GM21367 (cell line): Measurements from ENCODE around the gene SOX18.

Experiments
- ATAC-seq: cut with Tn5 transposase; IDR thresholded peaks from one replicate; pipeline ENCODE4 v1.9.1; 2021; ENCODE audit not compliant: unreplicated experiment

SOX18 gene

DNA sequence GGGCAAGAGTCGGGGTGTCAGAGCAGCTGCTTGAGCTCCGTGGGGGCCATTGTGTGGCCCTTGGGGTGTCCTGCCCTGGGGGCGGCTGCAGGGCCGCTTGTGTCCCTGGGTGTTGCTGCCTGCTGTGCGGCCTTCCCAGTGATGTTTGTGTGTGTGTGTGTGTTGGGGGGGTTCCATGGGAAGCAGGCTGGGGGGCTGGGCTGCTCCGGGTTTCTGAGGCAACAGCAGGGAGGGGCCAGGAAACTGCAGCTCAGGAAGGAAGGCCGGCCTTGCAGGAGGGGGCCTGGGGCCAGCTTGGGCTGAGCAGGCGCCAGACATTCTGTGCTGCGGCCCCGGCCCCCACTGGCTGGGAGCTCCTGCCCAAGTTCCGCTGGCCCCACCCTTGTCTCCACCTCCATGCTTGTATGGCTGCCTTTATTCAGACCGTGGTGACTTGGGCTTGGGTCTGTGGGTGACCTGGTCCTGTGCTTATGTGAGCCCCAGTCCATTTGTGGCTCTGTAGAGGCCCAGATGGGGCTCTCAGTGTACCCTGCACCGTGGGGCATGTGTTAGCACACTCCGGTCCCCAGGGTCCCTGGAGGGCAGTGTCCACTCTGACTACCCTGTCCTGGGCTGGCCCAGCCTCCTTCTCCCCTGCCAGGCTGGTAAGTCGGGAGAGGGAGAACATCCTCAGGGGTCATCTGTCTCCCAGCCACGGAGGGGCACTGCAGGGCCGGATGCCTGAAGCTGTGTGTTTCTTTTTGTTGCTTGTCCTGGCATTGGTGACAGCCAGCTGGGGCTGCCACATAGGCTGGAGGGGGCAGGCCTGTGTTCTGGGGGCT is 4.6 kb upstream of the SOX18 start:
- ATAC-seq: no peak

- no peak for ATAC-seq
These were observed 3.8 kb upstream of the SOX18 start for GRCh38 chr20:64052987-64053840.

DNA sequence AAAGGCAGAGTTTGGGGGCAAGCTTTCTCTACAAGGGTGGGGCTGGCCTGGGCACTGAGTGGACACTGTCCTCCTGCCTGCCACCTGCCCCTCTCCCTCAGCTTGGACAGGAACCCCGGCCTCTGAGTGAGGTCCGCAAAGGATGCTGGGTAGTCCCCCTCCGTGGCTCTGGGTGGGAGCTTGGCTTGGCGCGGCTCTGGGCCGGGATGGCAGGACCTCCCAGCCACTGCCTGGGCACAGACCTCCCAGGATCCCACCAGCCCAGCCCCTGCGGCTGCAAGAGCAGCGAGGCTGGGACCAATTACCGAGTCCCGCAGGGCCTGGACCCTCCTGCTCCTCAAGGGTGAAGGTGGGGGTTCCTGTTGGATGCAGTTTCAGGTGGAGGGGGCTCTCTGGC is 2.9 kb upstream of the SOX18 start:
- ATAC-seq: no peak

GRCh38 chr20:64051561-64052325 is 2.3 kb upstream of the SOX18 start:
- ATAC-seq: no peak

DNA sequence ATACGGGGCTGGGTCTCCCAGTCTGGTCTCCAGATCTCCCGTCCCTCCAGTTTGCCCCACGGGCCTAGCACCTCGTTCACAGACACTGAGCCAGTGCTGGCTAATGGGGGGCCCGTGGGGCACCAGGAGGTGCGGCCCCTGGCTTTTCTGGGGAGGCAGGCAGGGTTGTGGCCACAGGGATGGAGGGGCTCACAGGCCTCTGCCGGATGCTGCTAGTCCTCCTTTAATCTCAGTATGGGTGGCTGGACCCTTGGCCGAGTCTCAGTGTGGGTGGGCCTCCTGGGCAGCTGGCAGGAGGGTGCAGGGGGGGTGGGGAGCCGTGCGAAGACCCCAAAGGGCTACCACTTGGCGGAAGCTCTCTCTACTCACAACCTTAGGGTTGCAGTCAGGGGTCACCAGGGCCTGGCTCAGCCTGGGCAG is 1.6 kb upstream of the SOX18 start:
- no peak for ATAC-seq

DNA sequence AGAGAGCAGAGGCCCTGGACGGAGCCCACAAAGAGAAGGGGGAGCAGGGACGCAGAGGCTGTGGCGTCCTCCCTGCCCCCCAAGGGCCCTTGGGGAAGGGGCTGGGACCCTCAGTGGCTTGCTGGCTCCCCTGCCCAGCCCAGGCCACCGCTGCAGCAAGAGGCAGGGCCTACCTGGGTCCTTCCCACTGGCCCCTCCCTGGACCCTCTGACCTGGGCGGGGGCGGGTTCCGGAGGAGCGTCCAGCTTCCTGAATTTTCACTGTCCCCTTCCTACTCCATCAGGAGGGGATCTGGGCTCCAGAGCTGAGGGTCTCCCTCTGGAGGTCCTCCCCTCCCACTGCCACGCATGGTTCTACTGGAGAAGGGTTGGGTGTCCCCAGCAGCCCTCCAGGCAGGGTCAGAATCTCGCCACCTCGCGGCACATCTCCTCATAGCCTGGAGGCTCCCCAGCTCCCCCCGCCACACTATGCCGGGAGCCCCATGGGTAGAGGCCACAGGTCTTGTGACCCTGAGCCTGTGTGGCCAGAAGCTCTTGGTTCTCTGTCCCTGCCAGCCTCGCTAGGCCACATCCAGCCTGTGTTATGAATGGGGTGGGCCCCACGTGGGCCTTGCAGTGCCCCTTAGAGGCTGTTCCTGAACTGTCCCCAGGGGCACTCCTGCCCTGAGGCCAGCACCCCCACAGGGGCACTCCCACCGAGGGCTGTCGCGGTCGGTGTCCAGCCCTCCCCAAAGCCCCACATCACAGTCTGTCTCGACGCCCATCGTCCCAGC is 1.0 kb upstream of the SOX18 start:
- no peak for ATAC-seq

DNA sequence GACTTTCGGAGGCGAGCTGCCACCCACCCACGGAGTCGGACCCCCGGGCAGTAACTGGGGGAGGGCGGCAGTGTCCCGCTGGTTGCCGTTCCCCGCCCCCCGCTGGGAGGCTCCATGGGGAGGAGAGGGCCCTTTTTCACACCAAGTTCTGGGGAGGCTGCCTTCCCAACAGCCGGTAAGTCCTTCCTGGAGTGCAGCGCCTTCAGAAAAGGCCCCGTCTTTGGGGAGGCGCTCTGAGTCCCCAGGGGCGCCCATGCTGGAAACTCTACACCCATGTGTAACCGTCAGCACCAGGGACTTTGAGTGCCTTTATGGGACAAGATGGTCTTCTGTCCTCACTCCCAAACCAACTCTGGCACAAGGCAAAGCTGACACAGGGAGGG is 430 bp upstream of the SOX18 start:
- ATAC-seq: no peak

GRCh38 chr20:64048402-64049044 is 916 bp downstream of the SOX18 start:
- ATAC-seq: no peak

DNA sequence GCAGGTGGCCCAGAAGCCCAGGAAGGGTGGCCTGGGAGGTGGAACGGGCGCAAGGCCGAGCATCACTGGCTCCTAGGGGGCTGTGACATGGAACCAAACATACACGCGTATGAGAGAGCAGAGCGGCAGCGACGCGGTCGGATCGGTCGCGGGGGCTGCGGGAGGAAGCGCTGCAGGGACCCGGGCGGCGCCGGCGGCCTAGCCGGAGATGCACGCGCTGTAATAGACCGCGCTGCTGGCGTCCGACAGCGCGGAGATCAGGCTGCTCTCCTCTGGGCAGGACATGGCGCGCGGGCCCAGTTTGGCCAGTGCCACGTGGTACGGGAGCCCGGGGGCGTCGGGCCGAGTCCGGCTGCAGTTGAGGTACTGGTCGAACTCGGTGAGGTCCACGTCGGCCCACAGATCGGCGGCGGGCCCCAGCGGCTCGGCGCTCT is 1.5 kb downstream of the SOX18 start:
- ATAC-seq: no peak

GRCh38 chr20:64047046-64047389 is 2.4 kb downstream of the SOX18 start:
- no peak for ATAC-seq

GRCh38 chr20:64045346-64046011 is 4.0 kb downstream of the SOX18 start:
- no peak for ATAC-seq

- no peak for ATAC-seq
These were observed 4.8 kb downstream of the SOX18 start for GRCh38 chr20:64044484-64045247.

GRCh38 chr20:64043768-64044167 is 5.7 kb downstream of the SOX18 start:
- ATAC-seq: no peak

- no peak for ATAC-seq
These were observed 7.2 kb downstream of the SOX18 start for GRCh38 chr20:64042054-64042781.

DNA sequence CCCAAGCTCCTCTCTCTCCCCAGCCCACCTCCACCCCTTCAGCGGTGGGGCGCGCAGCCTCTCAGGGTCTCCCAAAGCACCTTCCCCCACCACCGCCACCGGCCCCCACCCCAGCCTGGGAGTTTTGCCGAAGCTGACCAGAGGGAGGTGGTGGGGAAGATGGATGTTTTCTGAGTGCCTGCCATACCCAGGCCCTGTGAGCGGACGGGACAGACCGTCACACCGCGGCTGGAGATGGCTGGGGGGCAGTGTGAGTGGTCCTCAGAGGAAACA is 7.7 kb downstream of the SOX18 start:
- no peak for ATAC-seq

DNA sequence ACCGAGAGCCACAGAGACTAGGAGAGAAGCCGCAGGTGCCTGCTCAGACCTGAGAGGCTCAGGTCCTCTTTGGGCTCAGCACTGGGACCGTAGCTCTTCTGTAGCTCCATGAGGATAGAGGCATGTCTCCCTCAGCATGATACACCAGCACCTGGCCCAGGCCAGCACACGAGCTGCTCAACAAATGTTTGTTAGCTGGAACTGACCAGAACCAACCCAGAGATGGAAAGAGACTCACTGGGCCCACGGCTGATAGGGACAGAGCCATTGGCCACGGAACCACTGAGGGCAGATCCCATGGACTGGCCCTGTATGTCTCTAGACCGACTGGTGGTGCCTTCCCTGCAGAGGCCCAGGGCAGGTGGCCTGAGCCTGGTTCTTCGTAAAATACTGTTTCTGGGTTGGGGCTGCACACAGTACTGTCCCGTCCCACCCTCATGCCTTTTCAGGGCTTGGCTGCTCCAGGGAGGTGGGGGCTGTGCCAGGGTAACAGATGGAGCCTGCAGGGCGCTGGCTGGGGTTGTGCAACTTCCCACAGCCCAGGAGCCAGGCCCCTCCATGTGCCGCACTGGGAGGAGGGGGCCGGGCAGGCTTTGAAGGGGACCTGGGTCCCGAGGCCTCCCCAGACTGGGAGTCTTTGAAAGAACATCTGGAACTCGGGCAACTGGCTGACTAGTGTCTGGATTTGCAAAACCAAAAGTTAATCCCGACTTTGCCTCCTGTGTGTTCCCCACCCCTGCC is 8.2 kb downstream of the SOX18 start:
- no peak for ATAC-seq

- no peak for ATAC-seq
These were observed 9.0 kb downstream of the SOX18 start for GRCh38 chr20:64040231-64041039.
